K562 (cell line): ENCODE data around the gene CRAMP1. TPM values are rescaled to one million over a fixed set of nuclear protein-coding genes. Genes with fewer than 3 reads are reported as not detected.

ENCODE experiments used
- ZNF766 ChIP-seq: fragments of 200-800 bp; sonication (Bioruptor generic); conservative IDR thresholded peaks from 2 replicates; pipeline ENCODE4 v1.6.1; 2016; ENCODE audit warnings: missing genetic modification characterization, missing compliant biosample characterization
- ZNF830 ChIP-seq: fragments of 250-450 bp; sonication (Bioruptor Pico); IDR thresholded peaks from 2 replicates; pipeline ENCODE4 v1.5.0; 2021; ENCODE audit warnings: mild to moderate bottlenecking
- polyA plus RNA-seq, 8 experiments: library from polyadenylated mRNA; depleted of rRNA in 4 of 8; stranded (reverse) in 5 of 8; unstranded in 3 of 8; fragments of >200 nt; fragmentation: Nextera tagmentation in 2 of 8; fragmentation: Illumina TruSeq in 1 of 8; extraction: Ambion mirVana in 2 of 8; extraction: Trizol in 1 of 8; gene quantifications; 2 replicates each; pipeline versions ENCODE4 v1.2.1 to v1.2.3, GENCODE V29; 2011 to 2014; ENCODE audit warnings: inconsistent platforms in 1 of 8, missing spikeins in 1 of 8
- total RNA-seq, 7 experiments: library from RNA; depleted of rRNA in 6 of 7; stranded (reverse); fragments of >200 nt in 6 of 7; fragmentation: Illumina TruSeq in 2 of 7; extraction: Trizol in 2 of 7; gene quantifications; 2 replicates each; pipeline versions ENCODE4 v1.2.1 to v1.2.3, GENCODE V29; 2011 to 2021; ENCODE audit warnings: low replicate concordance in 1 of 7
- TF ChIP-seq, protein P1 (sequence below): fragments of 200-600 bp; sonication (generic); IDR thresholded peaks from one replicate; pipeline ENCODE4 v1.6.1; 2012; ENCODE audit warnings: mild to moderate bottlenecking, low read depth, low read length, inconsistent platforms

Gene CRAMP1
- total and polyA plus RNA-seq, 9 of the 15 experiments (the other 6 are each of a cell fraction or from before 2014, with no cell fraction given): 0.52 to 20.8 (median 7.5) TPM

DNA sequence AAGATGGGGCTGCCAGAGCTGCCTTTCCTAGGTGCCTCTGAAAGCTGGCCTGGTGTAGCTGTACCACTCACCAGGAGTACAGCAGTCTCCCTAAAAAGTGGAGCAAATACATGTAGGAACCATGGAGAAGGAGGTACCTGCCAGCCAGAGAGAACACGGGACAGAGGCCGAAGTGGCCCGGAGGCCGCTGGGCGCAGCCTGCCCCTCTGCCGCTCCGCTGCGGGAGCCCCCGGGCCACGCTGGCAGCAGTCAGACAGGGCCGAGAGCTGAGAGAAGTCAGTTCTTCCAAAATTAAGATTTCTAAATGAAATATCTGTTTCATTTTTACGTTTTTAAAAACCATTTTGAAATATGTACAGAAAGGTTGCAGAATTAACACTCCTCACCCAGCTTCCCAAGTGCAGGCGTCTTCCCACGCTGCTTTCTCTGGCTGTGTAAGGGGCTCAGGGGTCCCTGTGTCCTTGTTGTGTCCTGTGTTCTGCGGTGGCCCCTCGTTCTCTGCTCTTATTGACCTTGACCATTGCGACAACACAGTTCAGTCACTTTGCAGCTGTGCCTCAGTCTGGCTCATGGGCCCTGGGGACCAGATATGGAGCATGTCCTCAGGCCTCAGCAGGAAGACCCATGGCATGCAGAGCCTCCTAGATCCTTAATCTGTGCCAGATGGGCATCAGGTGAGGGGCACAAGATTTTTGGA, 98.8 kb downstream of the CRAMP1 start (continued):
- TF ChIP-seq, protein P1, sequence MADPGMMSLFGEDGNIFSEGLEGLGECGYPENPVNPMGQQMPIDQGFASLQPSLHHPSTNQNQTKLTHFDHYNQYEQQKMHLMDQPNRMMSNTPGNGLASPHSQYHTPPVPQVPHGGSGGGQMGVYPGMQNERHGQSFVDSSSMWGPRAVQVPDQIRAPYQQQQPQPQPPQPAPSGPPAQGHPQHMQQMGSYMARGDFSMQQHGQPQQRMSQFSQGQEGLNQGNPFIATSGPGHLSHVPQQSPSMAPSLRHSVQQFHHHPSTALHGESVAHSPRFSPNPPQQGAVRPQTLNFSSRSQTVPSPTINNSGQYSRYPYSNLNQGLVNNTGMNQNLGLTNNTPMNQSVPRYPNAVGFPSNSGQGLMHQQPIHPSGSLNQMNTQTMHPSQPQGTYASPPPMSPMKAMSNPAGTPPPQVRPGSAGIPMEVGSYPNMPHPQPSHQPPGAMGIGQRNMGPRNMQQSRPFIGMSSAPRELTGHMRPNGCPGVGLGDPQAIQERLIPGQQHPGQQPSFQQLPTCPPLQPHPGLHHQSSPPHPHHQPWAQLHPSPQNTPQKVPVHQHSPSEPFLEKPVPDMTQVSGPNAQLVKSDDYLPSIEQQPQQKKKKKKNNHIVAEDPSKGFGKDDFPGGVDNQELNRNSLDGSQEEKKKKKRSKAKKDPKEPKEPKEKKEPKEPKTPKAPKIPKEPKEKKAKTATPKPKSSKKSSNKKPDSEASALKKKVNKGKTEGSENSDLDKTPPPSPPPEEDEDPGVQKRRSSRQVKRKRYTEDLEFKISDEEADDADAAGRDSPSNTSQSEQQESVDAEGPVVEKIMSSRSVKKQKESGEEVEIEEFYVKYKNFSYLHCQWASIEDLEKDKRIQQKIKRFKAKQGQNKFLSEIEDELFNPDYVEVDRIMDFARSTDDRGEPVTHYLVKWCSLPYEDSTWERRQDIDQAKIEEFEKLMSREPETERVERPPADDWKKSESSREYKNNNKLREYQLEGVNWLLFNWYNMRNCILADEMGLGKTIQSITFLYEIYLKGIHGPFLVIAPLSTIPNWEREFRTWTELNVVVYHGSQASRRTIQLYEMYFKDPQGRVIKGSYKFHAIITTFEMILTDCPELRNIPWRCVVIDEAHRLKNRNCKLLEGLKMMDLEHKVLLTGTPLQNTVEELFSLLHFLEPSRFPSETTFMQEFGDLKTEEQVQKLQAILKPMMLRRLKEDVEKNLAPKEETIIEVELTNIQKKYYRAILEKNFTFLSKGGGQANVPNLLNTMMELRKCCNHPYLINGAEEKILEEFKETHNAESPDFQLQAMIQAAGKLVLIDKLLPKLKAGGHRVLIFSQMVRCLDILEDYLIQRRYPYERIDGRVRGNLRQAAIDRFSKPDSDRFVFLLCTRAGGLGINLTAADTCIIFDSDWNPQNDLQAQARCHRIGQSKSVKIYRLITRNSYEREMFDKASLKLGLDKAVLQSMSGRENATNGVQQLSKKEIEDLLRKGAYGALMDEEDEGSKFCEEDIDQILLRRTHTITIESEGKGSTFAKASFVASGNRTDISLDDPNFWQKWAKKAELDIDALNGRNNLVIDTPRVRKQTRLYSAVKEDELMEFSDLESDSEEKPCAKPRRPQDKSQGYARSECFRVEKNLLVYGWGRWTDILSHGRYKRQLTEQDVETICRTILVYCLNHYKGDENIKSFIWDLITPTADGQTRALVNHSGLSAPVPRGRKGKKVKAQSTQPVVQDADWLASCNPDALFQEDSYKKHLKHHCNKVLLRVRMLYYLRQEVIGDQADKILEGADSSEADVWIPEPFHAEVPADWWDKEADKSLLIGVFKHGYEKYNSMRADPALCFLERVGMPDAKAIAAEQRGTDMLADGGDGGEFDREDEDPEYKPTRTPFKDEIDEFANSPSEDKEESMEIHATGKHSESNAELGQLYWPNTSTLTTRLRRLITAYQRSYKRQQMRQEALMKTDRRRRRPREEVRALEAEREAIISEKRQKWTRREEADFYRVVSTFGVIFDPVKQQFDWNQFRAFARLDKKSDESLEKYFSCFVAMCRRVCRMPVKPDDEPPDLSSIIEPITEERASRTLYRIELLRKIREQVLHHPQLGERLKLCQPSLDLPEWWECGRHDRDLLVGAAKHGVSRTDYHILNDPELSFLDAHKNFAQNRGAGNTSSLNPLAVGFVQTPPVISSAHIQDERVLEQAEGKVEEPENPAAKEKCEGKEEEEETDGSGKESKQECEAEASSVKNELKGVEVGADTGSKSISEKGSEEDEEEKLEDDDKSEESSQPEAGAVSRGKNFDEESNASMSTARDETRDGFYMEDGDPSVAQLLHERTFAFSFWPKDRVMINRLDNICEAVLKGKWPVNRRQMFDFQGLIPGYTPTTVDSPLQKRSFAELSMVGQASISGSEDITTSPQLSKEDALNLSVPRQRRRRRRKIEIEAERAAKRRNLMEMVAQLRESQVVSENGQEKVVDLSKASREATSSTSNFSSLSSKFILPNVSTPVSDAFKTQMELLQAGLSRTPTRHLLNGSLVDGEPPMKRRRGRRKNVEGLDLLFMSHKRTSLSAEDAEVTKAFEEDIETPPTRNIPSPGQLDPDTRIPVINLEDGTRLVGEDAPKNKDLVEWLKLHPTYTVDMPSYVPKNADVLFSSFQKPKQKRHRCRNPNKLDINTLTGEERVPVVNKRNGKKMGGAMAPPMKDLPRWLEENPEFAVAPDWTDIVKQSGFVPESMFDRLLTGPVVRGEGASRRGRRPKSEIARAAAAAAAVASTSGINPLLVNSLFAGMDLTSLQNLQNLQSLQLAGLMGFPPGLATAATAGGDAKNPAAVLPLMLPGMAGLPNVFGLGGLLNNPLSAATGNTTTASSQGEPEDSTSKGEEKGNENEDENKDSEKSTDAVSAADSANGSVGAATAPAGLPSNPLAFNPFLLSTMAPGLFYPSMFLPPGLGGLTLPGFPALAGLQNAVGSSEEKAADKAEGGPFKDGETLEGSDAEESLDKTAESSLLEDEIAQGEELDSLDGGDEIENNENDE: no peak
- TF ChIP-seq ZNF830 (no peak), ZNF766 (CRISPR knock-in tag) (no peak)
- TF ChIP-seq, all 486 proteins: peak for 0
